PFSK-1 (cell line): Measurements from ENCODE around the gene TBX4.

Experiments
- FOXP2 ChIP-seq: optimal IDR thresholded peaks from 2 replicates; pipeline ENCODE3; 2011; ENCODE audit warnings: borderline replicate concordance, control low read depth, inconsistent platforms; ENCODE audit not compliant: insufficient read depth; ENCODE audit errors: extremely low read length, extremely low read depth
- POLR2AphosphoS5 ChIP-seq: IDR thresholded peaks from 2 replicates; pipeline ENCODE4 v1.6.1; 2012; ENCODE audit warnings: low read depth, mild to moderate bottlenecking, control low read depth, low read length, moderate library complexity
- SIN3A ChIP-seq: IDR thresholded peaks from 2 replicates; pipeline ENCODE4 v1.6.1; 2012; ENCODE audit warnings: mild to moderate bottlenecking, low read length, moderate library complexity, borderline replicate concordance; ENCODE audit not compliant: insufficient read depth
- TAF1 ChIP-seq: IDR thresholded peaks from 2 replicates; pipeline ENCODE4 v1.6.1; 2012; ENCODE audit warnings: low read length, control low read depth, borderline replicate concordance; ENCODE audit not compliant: insufficient read depth
- TF ChIP-seq, protein P1 (sequence below), 2 experiments: IDR thresholded peaks; 2 replicates each; pipeline versions ENCODE4 v1.6.1 to v1.8.0; 2011 to 2012; ENCODE audit warnings: low read depth in 2 of 2, low read length in 2 of 2, control low read depth in 1 of 2, inconsistent platforms in 1 of 2, mild to moderate bottlenecking in 1 of 2, moderate library complexity in 1 of 2; ENCODE audit not compliant: insufficient read depth in 1 of 2

Gene TBX4

GRCh38 chr17:61534414-61534813 lies 82.2 kb downstream of the TBX4 start:
- TF ChIP-seq POLR2AphosphoS5 (no peak), FOXP2 (no peak), TAF1 (no peak), SIN3A (no peak)
- TF ChIP-seq, protein P1, sequence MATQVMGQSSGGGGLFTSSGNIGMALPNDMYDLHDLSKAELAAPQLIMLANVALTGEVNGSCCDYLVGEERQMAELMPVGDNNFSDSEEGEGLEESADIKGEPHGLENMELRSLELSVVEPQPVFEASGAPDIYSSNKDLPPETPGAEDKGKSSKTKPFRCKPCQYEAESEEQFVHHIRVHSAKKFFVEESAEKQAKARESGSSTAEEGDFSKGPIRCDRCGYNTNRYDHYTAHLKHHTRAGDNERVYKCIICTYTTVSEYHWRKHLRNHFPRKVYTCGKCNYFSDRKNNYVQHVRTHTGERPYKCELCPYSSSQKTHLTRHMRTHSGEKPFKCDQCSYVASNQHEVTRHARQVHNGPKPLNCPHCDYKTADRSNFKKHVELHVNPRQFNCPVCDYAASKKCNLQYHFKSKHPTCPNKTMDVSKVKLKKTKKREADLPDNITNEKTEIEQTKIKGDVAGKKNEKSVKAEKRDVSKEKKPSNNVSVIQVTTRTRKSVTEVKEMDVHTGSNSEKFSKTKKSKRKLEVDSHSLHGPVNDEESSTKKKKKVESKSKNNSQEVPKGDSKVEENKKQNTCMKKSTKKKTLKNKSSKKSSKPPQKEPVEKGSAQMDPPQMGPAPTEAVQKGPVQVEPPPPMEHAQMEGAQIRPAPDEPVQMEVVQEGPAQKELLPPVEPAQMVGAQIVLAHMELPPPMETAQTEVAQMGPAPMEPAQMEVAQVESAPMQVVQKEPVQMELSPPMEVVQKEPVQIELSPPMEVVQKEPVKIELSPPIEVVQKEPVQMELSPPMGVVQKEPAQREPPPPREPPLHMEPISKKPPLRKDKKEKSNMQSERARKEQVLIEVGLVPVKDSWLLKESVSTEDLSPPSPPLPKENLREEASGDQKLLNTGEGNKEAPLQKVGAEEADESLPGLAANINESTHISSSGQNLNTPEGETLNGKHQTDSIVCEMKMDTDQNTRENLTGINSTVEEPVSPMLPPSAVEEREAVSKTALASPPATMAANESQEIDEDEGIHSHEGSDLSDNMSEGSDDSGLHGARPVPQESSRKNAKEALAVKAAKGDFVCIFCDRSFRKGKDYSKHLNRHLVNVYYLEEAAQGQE (IDR thresholded peaks at IDR 0.05; ENCODE audit: insufficient read depth in 1 of 2, low read depth in 2 of 2, low read length in 2 of 2) = no peak
